ENCODE measurements around the gene WWOX.

Gene WWOX

DNA sequence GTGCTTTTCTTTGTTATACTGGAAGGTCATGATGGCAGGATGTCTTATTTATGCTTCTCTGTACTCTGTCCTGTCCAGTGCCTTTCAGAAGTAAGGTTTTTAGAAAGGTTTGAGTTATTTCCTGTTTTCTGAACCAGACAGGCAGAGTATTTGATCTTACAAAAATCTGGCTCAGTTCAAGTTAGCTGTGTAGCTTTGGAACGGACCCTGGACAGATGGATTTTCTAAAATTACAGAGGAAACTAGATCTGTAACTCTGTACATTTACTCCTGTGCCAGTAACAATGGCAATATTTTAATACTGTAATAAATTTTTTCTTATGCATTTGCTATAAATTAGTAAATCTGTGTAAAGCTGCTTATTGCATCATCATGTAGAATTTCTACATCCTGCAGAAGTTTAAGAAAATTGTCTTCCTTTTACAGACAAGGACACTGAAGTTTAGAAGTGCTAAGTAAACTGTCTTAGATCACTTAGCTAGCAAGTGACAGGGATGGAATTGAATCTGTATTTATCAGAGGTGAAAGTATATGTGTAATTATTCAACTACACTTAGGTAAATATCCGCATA is 347.6 kb downstream of the WWOX start:
- Histone ChIP-seq H4K20me1 (ENCODE audit: insufficient read depth, low read length) (no peaks in the 10 kb centered on the region), H3K27me3 (ENCODE audit: insufficient read depth, low read length, poor library complexity) (no peaks in the 10 kb centered on the region), H3K9ac (ENCODE audit: low read depth, low read length) (no peak overlapping the region), H3K9me3 (ENCODE audit: insufficient read depth, low read length, severe bottlenecking) (no peaks in the 10 kb centered on the region), H3K79me2 (ENCODE audit: insufficient read depth, low read length) (no peaks in the 10 kb centered on the region), H3K4me2 (ENCODE audit: insufficient read depth, low read length) (no peak overlapping the region), H2AFZ (ENCODE audit: low read depth, low read length) (no peak overlapping the region), H3K4me3 (ENCODE audit: low read depth in 1 of 2, low read length in 2 of 2) (no peak overlapping the region), H3K4me1 (ENCODE audit: insufficient read depth, low read length) (no peaks in the 10 kb centered on the region), H3K27ac (ENCODE audit: low read length) (no peak overlapping the region), H3K36me3 (ENCODE audit: insufficient read depth, low read length) (no peaks in the 10 kb centered on the region)
- no peak for ATAC-seq (ENCODE audit: insufficient read depth, low read depth)
- no peak for DNase-seq
- TF ChIP-seq, protein P1, sequence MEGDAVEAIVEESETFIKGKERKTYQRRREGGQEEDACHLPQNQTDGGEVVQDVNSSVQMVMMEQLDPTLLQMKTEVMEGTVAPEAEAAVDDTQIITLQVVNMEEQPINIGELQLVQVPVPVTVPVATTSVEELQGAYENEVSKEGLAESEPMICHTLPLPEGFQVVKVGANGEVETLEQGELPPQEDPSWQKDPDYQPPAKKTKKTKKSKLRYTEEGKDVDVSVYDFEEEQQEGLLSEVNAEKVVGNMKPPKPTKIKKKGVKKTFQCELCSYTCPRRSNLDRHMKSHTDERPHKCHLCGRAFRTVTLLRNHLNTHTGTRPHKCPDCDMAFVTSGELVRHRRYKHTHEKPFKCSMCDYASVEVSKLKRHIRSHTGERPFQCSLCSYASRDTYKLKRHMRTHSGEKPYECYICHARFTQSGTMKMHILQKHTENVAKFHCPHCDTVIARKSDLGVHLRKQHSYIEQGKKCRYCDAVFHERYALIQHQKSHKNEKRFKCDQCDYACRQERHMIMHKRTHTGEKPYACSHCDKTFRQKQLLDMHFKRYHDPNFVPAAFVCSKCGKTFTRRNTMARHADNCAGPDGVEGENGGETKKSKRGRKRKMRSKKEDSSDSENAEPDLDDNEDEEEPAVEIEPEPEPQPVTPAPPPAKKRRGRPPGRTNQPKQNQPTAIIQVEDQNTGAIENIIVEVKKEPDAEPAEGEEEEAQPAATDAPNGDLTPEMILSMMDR (IDR thresholded peaks at IDR 0.05; ENCODE audit: borderline replicate concordance, extremely low read depth, low read length, poor library complexity, severe bottlenecking), result no peak
- no peak for TF ChIP-seq EZH2 (IDR thresholded peaks at IDR 0.05; ENCODE audit: borderline replicate concordance, low read depth, low read length, severe bottlenecking)

DNA sequence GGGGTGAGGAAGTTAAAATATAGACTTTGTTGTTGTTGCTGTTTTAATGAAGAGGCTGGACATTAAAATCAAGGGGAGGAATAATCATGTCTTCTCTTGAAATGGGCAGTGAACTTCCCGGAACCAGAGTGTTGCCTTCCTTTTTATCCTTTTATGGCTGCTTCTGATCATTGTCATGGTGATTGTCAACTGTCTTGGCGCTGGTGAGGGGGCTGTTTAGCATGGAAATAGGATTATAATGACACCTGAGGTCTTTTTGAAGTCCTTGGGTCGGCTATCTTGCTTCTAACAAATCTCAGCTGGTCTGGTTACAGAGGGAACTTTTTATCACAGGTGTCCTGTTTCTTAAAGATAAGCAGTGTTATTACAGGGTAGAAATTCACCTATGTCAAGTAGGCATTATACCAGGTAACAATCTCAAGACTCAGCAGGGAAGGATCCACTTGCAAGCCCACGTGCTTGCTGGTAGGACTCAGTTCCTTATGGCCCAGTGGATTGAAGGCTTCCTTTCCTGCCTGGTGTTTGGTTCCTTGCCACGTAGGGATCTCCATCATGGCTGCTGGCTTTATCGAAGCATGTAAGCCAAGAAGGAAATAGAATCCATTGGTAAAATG is 349.3 kb downstream of the WWOX start:
- H3K79me2 ChIP-seq (ENCODE audit: insufficient read depth, low read length), result no peaks in the 10 kb centered on the region
- H3K9me3 ChIP-seq (ENCODE audit: insufficient read depth, low read length, severe bottlenecking), result no peaks in the 10 kb centered on the region
- no peak for ATAC-seq (ENCODE audit: insufficient read depth, low read depth)
- TF ChIP-seq, protein P1 (IDR thresholded peaks at IDR 0.05; ENCODE audit: borderline replicate concordance, extremely low read depth, low read length, poor library complexity, severe bottlenecking), result no peak
- TF ChIP-seq EZH2 (IDR thresholded peaks at IDR 0.05; ENCODE audit: borderline replicate concordance, low read depth, low read length, severe bottlenecking), result no peak
- no peak overlapping the region for H3K4me2 ChIP-seq (ENCODE audit: insufficient read depth, low read length)
- H3K4me3 ChIP-seq (ENCODE audit: low read depth in 1 of 2, low read length in 2 of 2), result no peak overlapping the region
- no peaks in the 10 kb centered on the region for H4K20me1 ChIP-seq (ENCODE audit: insufficient read depth, low read length)
- H3K9ac ChIP-seq (ENCODE audit: low read depth, low read length), result no peak overlapping the region
- H3K27ac ChIP-seq (ENCODE audit: low read length), result no peak overlapping the region
- no peaks in the 10 kb centered on the region for H3K27me3 ChIP-seq (ENCODE audit: insufficient read depth, low read length, poor library complexity)
- no peak overlapping the region for H2AFZ ChIP-seq (ENCODE audit: low read depth, low read length)
- no peak for DNase-seq
- no peaks in the 10 kb centered on the region for H3K4me1 ChIP-seq (ENCODE audit: insufficient read depth, low read length)
- no peaks in the 10 kb centered on the region for H3K36me3 ChIP-seq (ENCODE audit: insufficient read depth, low read length)

DNA sequence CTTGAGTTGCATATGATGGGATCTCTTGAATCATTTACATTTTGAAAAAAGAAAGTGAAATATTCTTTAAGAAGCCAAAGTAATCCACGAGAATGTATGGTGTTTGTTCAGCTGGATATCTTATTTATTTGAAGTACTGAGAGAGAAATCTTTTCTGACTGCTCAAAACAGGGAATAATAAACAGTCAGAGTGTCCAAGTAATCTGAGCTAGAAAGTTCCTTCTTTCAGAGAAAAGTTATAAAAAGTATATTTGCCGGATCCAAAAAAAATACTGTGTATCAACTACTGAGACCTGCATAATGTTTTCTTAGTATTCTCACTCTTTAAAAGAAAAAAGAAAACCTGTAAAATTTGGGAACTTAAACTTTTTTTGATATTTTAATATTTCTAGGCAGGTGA is 350.8 kb downstream of the WWOX start:
- Histone ChIP-seq H3K27me3 (ENCODE audit: insufficient read depth, low read length, poor library complexity) (no peaks in the 10 kb centered on the region), H3K9me3 (ENCODE audit: insufficient read depth, low read length, severe bottlenecking) (no peaks in the 10 kb centered on the region), H3K4me2 (ENCODE audit: insufficient read depth, low read length) (no peak overlapping the region), H3K27ac (ENCODE audit: low read length) (no peak overlapping the region), H3K79me2 (ENCODE audit: insufficient read depth, low read length) (no peaks in the 10 kb centered on the region), H3K4me3 (ENCODE audit: low read depth in 1 of 2, low read length in 2 of 2) (no peak overlapping the region), H2AFZ (ENCODE audit: low read depth, low read length) (no peak overlapping the region), H3K36me3 (ENCODE audit: insufficient read depth, low read length) (no peaks in the 10 kb centered on the region), H4K20me1 (ENCODE audit: insufficient read depth, low read length) (no peaks in the 10 kb centered on the region), H3K4me1 (ENCODE audit: insufficient read depth, low read length) (no peaks in the 10 kb centered on the region), H3K9ac (ENCODE audit: low read depth, low read length) (no peak overlapping the region)
- TF ChIP-seq, protein P1 (IDR thresholded peaks at IDR 0.05; ENCODE audit: borderline replicate concordance, extremely low read depth, low read length, poor library complexity, severe bottlenecking), result no peak
- no peak for TF ChIP-seq EZH2 (IDR thresholded peaks at IDR 0.05; ENCODE audit: borderline replicate concordance, low read depth, low read length, severe bottlenecking)
- ATAC-seq (ENCODE audit: insufficient read depth, low read depth), result no peak
- DNase-seq, result no peak
